HEK293 (cell line): Measurements from ENCODE around the gene RASD1.

Source experiments
- BCL11A ChIP-seq: fragments of 450-650 bp; formaldehyde crosslinking; IDR thresholded peaks from 2 replicates; pipeline ENCODE4 v1.5.1; 2016; ENCODE audit warnings: low read depth, missing biosample characterization, missing genetic modification characterization
- KLF10 ChIP-seq: fragments of 450-650 bp; IDR thresholded peaks from 2 replicates; pipeline ENCODE4 v1.5.1; 2018; ENCODE audit warnings: missing biosample characterization, mild to moderate bottlenecking, missing genetic modification characterization
- RBAK ChIP-seq: fragments of 450-650 bp; formaldehyde crosslinking; IDR thresholded peaks from 2 replicates; pipeline ENCODE4 v1.5.1; 2016; ENCODE audit warnings: missing biosample characterization, missing genetic modification characterization
- SP2 ChIP-seq: fragments of 450-650 bp; formaldehyde crosslinking; IDR thresholded peaks from 2 replicates; pipeline ENCODE4 v1.5.1; 2016; ENCODE audit warnings: missing biosample characterization, missing genetic modification characterization
- ZBTB21 ChIP-seq: fragments of 450-650 bp; formaldehyde crosslinking; IDR thresholded peaks from 2 replicates; pipeline ENCODE4 v1.5.1; 2017; ENCODE audit warnings: missing biosample characterization, missing genetic modification characterization
- ZNF140 ChIP-seq: fragments of 450-650 bp; formaldehyde crosslinking; IDR thresholded peaks from 2 replicates; pipeline ENCODE4 v1.5.1; 2016; ENCODE audit warnings: missing biosample characterization, missing genetic modification characterization
- ZNF514 ChIP-seq: fragments of 450-650 bp; formaldehyde crosslinking; IDR thresholded peaks from 2 replicates; pipeline ENCODE4 v1.5.1; 2016; ENCODE audit warnings: missing biosample characterization, missing genetic modification characterization
- ZNF530 ChIP-seq: fragments of 450-650 bp; formaldehyde crosslinking; IDR thresholded peaks from 2 replicates; pipeline ENCODE4 v1.5.1; 2016; ENCODE audit warnings: low read depth, missing biosample characterization, missing genetic modification characterization
- ZNF837 ChIP-seq: fragments of 450-650 bp; formaldehyde crosslinking; IDR thresholded peaks from 2 replicates; pipeline ENCODE4 v1.5.1; 2016; ENCODE audit warnings: missing biosample characterization, missing genetic modification characterization
- TF ChIP-seq, protein P1 (sequence below): fragments of 450-650 bp; formaldehyde crosslinking; IDR thresholded peaks from 2 replicates; pipeline ENCODE4 v1.5.1; 2016; ENCODE audit warnings: missing biosample characterization, missing genetic modification characterization
- TF ChIP-seq, protein P2 (sequence below): fragments of 450-650 bp; formaldehyde crosslinking; optimal IDR thresholded peaks from 2 replicates; pipeline ENCODE3; 2016; ENCODE audit warnings: missing biosample characterization, mild to moderate bottlenecking, missing genetic modification characterization
- TF ChIP-seq, protein P3 (sequence below): fragments of 450-650 bp; formaldehyde crosslinking; IDR thresholded peaks from 2 replicates; pipeline ENCODE4 v1.5.1; 2016; ENCODE audit warnings: missing biosample characterization, missing genetic modification characterization
- TF ChIP-seq, protein P4 (sequence below): fragments of 450-650 bp; formaldehyde crosslinking; IDR thresholded peaks from 2 replicates; pipeline ENCODE4 v1.5.1; 2016; ENCODE audit warnings: missing biosample characterization, missing genetic modification characterization
- TF ChIP-seq, protein P5 (sequence below): fragments of 450-650 bp; formaldehyde crosslinking; IDR thresholded peaks from 2 replicates; pipeline ENCODE4 v1.5.1; 2016; ENCODE audit warnings: missing biosample characterization, missing genetic modification characterization, low read depth

DNA sequence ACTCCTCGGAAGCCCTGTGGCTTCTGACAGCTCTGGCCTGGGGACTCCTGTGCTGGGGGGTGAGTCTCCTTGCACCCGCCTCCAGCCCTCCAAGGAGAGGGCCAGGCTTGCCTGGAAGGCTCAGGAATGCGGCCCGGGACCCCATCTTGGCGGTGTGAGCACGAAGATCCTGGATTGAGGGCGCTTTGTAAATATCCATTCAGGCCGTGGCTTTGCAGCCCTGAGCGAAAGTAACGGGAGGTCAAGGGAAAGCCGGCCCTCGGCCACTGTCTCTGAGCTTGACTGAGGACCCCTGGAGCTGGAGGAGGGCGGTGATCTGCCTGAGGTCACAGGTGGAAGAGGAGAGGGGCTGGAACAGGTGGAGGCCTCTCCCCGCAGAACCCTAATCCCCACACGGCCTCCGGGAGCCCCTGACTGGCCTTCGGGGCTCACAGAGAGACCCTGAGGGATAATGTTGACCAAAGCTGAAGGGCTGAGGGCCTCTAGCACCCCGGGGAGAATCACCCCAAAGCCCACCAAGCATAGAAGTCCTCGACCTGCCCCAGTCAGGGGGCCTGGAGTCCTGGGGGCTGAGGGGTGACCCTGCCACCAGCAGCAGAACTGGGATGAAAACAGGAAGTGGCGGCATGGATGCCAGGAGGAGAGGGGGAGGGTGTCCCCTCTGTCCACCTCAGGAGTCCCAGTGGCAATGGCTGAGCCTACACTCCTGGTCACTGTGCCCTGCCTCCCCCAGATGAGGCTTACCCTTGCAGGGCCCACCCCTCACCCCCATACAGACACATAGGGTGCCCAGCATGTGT, 8.3 kb upstream of the RASD1 start:
- TF ChIP-seq ZNF140 (tag by site-specific recombination) (no peak), ZNF514 (tag by site-specific recombination) (no peak), BCL11A (tag by site-specific recombination) (no peak), ZNF837 (tag by site-specific recombination) (no peak), KLF10 (tag by site-specific recombination) (no peak), ZBTB21 (tag by site-specific recombination) (no peak), SP2 (tag by site-specific recombination) (no peak), ZNF530 (tag by site-specific recombination) (no peak), RBAK (tag by site-specific recombination) (no peak)
- TF ChIP-seq, protein P1, sequence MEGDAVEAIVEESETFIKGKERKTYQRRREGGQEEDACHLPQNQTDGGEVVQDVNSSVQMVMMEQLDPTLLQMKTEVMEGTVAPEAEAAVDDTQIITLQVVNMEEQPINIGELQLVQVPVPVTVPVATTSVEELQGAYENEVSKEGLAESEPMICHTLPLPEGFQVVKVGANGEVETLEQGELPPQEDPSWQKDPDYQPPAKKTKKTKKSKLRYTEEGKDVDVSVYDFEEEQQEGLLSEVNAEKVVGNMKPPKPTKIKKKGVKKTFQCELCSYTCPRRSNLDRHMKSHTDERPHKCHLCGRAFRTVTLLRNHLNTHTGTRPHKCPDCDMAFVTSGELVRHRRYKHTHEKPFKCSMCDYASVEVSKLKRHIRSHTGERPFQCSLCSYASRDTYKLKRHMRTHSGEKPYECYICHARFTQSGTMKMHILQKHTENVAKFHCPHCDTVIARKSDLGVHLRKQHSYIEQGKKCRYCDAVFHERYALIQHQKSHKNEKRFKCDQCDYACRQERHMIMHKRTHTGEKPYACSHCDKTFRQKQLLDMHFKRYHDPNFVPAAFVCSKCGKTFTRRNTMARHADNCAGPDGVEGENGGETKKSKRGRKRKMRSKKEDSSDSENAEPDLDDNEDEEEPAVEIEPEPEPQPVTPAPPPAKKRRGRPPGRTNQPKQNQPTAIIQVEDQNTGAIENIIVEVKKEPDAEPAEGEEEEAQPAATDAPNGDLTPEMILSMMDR (tag by site-specific recombination), result no peak
- TF ChIP-seq, protein P2, sequence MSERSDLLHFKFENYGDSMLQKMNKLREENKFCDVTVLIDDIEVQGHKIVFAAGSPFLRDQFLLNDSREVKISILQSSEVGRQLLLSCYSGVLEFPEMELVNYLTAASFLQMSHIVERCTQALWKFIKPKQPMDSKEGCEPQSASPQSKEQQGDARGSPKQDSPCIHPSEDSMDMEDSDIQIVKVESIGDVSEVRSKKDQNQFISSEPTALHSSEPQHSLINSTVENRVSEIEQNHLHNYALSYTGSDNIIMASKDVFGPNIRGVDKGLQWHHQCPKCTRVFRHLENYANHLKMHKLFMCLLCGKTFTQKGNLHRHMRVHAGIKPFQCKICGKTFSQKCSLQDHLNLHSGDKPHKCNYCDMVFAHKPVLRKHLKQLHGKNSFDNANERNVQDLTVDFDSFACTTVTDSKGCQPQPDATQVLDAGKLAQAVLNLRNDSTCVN (tag by site-specific recombination), result no peak
- TF ChIP-seq, protein P3, sequence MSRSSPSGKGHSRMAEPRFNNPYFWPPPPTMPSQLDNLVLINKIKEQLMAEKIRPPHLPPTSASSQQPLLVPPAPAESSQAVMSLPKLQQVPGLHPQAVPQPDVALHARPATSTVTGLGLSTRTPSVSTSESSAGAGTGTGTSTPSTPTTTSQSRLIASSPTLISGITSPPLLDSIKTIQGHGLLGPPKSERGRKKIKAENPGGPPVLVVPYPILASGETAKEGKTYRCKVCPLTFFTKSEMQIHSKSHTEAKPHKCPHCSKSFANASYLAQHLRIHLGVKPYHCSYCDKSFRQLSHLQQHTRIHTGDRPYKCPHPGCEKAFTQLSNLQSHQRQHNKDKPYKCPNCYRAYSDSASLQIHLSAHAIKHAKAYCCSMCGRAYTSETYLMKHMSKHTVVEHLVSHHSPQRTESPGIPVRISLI (tag by site-specific recombination), result no peak
- TF ChIP-seq, protein P4, sequence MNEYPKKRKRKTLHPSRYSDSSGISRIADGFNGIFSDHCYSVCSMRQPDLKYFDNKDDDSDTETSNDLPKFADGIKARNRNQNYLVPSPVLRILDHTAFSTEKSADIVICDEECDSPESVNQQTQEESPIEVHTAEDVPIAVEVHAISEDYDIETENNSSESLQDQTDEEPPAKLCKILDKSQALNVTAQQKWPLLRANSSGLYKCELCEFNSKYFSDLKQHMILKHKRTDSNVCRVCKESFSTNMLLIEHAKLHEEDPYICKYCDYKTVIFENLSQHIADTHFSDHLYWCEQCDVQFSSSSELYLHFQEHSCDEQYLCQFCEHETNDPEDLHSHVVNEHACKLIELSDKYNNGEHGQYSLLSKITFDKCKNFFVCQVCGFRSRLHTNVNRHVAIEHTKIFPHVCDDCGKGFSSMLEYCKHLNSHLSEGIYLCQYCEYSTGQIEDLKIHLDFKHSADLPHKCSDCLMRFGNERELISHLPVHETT (tag by site-specific recombination), result no peak
- TF ChIP-seq, protein P5, sequence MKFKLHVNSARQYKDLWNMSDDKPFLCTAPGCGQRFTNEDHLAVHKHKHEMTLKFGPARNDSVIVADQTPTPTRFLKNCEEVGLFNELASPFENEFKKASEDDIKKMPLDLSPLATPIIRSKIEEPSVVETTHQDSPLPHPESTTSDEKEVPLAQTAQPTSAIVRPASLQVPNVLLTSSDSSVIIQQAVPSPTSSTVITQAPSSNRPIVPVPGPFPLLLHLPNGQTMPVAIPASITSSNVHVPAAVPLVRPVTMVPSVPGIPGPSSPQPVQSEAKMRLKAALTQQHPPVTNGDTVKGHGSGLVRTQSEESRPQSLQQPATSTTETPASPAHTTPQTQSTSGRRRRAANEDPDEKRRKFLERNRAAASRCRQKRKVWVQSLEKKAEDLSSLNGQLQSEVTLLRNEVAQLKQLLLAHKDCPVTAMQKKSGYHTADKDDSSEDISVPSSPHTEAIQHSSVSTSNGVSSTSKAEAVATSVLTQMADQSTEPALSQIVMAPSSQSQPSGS (tag by site-specific recombination), result no peak
